Activated T-helper 2 cell treated with anti-CD3 and anti-CD28 coated beads, Interferon-gamma antibody, Interleukin-2, Interleukin-4, amounts not matched to agents 10 μg/mL and 5 μg/mL and 100 μg/mL, durations not matched to agents 14 hours and 24 hours and 36 hours (primary cell): ENCODE data around the gene TSPYL4. TPM values are rescaled to one million over a fixed set of nuclear protein-coding genes. Genes with fewer than 3 reads are reported as not detected.
"Not testable (repeated sequence)": the region's sequence is repeated elsewhere in the genome, so short reads cannot be mapped to it uniquely, and the experiment has no call there.

ENCODE experiments used
- DNase-seq: peaks from one replicate; pipeline ENCODE4 v3.0.0; 2021; ENCODE audit warnings: low spot score
- H3K27ac Mint-ChIP-seq: one replicate; pipeline ENCODE4 v1.8.0; 2021; ENCODE audit warnings: mixed read lengths
- H3K27me3 Mint-ChIP-seq: one replicate; pipeline ENCODE4 v1.8.0; 2021; ENCODE audit warnings: low read depth, mixed read lengths
- H3K36me3 Mint-ChIP-seq: one replicate; pipeline ENCODE4 v1.8.0; 2021; ENCODE audit warnings: low read depth, mixed read lengths
- H3K4me1 Mint-ChIP-seq: one replicate; pipeline ENCODE4 v1.8.0; 2021; ENCODE audit warnings: low read depth, mixed read lengths
- H3K4me3 Mint-ChIP-seq: one replicate; pipeline ENCODE4 v1.8.0; 2021; ENCODE audit warnings: low read depth, mild to moderate bottlenecking, moderate library complexity, mixed read lengths
- H3K9me3 Mint-ChIP-seq: one replicate; pipeline ENCODE4 v1.8.0; 2021; ENCODE audit warnings: mixed read lengths
- intact Hi-C: fragments of 100-400 bp; cut with micrococcal nuclease; formaldehyde crosslinking; loops from one replicate; pipeline ENCODE4 v1.15.1; 2023
- total RNA-seq: library from RNA; stranded (reverse); gene quantifications from 2 replicates; pipeline ENCODE4 v1.2.3, GENCODE V29; 2022

Gene TSPYL4
- 17.5 and 18.0 TPM in 2 replicates for total RNA-seq

DNA sequence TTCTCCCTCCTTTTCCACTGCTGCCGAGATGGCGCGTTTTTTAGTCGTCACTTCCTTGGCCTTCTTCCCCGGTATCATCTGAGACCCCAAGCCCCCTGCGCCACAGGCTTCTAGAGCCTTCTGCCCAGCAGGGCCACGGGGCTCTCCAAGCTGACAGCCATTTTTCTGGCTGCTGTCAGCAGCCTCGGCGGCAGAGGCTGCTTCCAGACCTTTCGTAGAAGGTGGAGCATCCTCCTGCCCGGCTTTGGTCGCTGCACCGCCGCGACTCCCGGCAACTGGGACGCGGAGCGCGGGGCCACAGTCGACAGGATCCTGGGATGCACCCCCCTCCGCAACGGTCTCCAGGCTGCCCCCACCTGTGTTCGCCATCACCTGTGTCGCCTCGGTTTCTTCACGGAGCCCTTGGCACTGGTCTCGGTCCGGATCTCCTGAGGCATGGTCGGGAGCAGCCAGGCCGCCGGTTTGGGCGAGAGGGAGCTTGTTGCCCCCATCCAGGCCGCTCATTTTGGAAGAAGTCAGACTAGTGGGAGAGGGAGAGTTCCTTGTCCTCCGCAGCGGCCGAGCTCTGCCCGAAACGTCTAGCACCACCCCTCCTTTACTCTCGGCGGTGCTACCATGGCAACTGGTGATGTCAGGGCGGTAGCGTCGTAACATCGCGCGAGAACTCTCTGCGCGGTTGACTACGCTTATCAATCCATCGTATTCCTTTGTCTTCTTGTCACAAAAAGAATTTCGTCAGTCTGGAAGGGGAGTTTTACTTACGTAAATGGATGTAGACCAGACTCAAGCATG, at the start of gene TSPYL4:
Gene TSPYL4, minus strand, starts transcription at position 571 of the 792 bp plus-strand sequence. Its CDS starts 67 bp downstream, at position 504.
- Mint-ChIP-seq H3K4me3 (no peak within 1 kb of the TSS), H3K27me3 (no peaks in the 10 kb centered on the region), H3K4me1 (peaks cover 34% of the 10 kb centered on the region), H3K36me3 (peaks cover 21% of the 10 kb centered on the region), H3K27ac (no peak within 1 kb of the TSS), H3K9me3 (no peaks in the 10 kb centered on the region)
- DNase-seq: peak; percentile 89
- intact Hi-C loops: loop anchor here (1.0 to 5.0 kb wide), 3 partner anchors 26 to 318 kb away; partner anchors contain the start of genes NT5DC1, RWDD1 and TSPYL1

DNA sequence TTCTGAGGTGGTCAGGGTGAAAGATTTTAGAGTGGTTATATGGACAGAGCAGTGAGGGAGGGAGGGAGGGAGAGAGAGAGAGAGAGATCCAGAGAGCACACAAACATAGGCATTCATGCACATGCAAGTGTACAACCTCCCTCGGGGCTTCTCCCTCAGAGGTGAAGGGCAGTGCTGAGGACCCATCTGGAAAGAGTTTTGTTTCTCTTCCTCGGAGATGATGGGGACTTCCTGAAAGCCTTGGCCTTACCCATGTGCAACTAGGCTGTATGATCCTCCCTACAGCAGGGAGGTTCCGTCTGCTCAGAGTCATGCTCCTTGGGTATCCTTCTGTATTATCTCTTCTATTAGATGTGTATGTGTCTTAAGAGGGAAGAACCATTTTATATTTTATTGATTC, 47.2 kb upstream of the TSPYL4 start:
- H3K27me3 Mint-ChIP-seq: peaks cover 7% of the 10 kb centered on the region
- peaks cover 4% of the 10 kb centered on the region for H3K9me3 Mint-ChIP-seq
- intact Hi-C loops: no loop called here
- DNase-seq: no peak
- no peaks in the 10 kb centered on the region for H3K4me1 Mint-ChIP-seq
- H3K27ac Mint-ChIP-seq: no peak overlapping the region
- no peak overlapping the region for H3K4me3 Mint-ChIP-seq
- no peaks in the 10 kb centered on the region for H3K36me3 Mint-ChIP-seq

DNA sequence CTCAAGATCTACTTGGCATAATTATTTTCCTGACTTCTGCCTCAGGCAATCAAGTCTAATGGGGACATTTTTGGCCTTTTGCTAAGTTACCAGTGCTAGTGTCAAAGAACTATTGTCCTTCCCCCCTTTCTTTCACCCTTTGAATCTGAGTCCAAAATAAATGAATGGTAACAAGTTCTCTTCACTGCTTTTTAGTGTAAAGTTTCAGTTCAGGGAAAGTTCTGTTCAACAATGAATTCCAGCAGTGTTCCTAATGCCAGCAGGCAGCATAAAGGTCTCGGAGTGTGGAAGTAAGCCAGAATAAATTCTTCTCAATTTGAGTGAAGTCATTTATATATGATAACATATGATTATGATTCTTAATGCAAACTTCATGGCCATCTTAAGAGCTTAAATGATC, 46.7 kb upstream of the TSPYL4 start:
- no peak overlapping the region for H3K4me3 Mint-ChIP-seq
- peaks cover 7% of the 10 kb centered on the region for H3K27me3 Mint-ChIP-seq
- no peak overlapping the region for H3K27ac Mint-ChIP-seq
- peaks cover 4% of the 10 kb centered on the region for H3K9me3 Mint-ChIP-seq
- H3K36me3 Mint-ChIP-seq: no peaks in the 10 kb centered on the region
- no peaks in the 10 kb centered on the region for H3K4me1 Mint-ChIP-seq
- intact Hi-C loops: no loop called here
- DNase-seq: no peak

DNA sequence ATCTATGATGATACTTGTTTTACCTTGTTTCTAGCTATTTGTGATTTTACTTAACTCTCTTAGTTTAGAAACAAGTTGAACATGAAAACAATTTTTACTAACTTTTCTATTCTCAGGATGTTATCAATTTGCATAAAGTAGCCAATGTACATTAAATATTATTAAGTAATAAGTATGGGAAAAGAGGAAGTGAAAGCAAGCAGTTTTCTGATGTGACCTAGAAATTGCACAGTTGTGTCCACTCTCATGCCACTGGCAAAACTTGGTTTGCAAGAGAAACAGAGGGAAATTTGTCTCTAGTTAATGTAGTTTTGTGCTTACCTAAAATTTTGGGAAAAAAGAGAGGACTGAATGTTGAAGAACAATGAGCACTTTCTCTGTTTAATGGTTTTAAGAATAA, 45.1 kb upstream of the TSPYL4 start:
- H3K27ac Mint-ChIP-seq: no peak overlapping the region
- peaks cover 4% of the 10 kb centered on the region for H3K9me3 Mint-ChIP-seq
- no peak for DNase-seq
- no peaks in the 10 kb centered on the region for H3K4me1 Mint-ChIP-seq
- H3K36me3 Mint-ChIP-seq: no peaks in the 10 kb centered on the region
- intact Hi-C loops: no loop called here
- peaks cover 13% of the 10 kb centered on the region for H3K27me3 Mint-ChIP-seq
- H3K4me3 Mint-ChIP-seq: no peak overlapping the region

DNA sequence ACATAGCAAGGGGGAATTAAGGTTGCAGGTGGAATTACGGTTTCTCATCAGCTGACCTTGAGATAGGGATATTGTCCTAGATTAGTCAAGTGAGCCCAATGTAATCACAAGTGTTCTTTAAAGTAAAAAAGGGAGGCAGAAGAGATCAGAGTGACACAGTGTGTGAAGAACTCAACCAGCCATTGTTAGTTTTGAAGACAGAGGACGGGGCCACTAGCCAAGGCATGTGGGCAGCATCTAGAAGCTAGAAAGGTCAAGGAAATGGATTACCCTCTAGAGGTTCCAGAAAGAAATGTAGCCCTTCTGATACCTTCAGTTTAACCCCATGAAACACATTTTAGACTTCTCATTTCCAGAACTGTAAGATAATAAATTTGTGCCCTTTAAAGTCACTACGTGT, 44.4 kb upstream of the TSPYL4 start:
- Mint-ChIP-seq H3K4me1 (no peaks in the 10 kb centered on the region), H3K27ac (no peak overlapping the region), H3K4me3 (no peak overlapping the region), H3K9me3 (peaks cover 4% of the 10 kb centered on the region), H3K36me3 (no peaks in the 10 kb centered on the region), H3K27me3 (peaks cover 13% of the 10 kb centered on the region)
- DNase-seq: no peak
- intact Hi-C loops: no loop called here

DNA sequence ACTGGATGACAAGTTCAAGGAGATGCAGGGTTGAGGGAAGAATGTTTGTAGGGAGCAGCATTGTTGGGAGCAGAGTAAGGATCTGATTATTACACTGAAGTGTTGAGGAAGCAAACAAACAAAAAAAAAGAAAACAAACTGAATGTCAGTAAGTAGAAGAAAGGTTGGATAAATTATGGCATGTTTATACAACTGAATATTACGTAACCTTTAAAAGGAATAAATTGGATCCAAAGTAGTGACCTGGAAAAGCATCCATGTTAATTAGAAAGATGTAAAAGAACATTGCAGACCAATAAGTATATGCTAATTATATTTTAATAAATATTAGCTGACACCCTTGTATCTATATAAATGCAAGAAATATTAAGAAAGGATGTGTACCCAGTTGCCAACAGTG, 38.7 kb upstream of the TSPYL4 start:
- Mint-ChIP-seq H3K4me1 (no peaks in the 10 kb centered on the region), H3K27me3 (peaks cover 13% of the 10 kb centered on the region), H3K36me3 (no peaks in the 10 kb centered on the region), H3K4me3 (no peak overlapping the region), H3K27ac (no peak overlapping the region), H3K9me3 (no peaks in the 10 kb centered on the region)
- no peak for DNase-seq
- intact Hi-C loops: no loop called here

DNA sequence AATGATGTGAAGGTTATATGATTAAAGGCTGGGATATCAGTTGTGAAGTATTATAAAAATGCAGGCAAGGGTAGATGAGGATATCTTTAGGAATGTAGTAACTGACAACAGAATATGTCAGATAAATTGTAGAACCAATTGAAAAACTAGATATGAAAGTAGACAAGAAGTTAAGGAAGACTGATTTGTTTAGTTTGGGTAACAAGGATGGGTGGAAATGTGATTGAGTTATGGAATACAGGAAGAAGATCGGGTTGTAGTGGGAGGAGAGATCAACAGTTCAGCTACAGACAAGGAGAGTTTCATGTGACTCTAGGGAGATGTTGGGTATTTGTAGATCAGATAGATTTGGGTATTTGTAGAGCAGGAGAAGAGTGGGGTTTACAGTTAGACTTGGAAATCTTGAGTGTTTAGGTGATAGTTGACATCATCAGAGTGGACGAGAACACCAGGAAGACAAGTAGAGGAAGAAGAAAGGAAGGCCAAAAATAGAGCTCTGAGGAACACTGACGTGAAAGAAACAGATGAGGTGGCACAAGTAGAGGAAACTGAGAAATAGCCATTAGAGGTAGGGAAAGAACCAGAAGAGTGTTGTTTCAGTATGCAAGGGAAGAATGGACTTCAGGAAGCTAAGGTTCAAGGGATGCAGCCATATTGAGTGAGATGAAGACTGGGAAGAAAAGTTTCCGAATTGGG, 38.0 kb upstream of the TSPYL4 start:
- Mint-ChIP-seq H3K27me3 (peaks cover 10% of the 10 kb centered on the region), H3K4me3 (no peak overlapping the region), H3K27ac (no peak overlapping the region), H3K36me3 (no peaks in the 10 kb centered on the region), H3K4me1 (no peaks in the 10 kb centered on the region), H3K9me3 (no peaks in the 10 kb centered on the region)
- intact Hi-C loops: no loop called here
- no peak for DNase-seq

DNA sequence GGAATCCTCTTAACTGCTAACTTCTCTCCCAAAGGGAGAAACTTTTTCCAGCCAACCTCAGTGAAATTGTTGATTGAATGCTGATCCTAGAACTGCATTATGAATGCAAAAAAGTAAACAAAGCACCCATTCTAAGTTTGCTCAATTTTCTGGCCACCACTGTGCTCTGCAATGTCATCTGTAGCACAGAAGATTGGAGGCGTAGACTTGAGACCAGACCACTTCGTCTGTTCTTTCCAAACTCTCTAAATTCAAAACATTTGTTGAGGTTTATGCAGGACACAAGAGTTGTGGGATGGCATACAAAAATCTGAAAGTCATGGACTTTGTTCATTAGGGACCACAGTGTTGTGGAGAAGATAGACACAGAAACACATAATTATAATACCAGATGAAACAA, 36.9 kb upstream of the TSPYL4 start:
- H3K4me3 Mint-ChIP-seq: no peak overlapping the region
- H3K4me1 Mint-ChIP-seq: no peaks in the 10 kb centered on the region
- no peak for DNase-seq
- peaks cover 6% of the 10 kb centered on the region for H3K27me3 Mint-ChIP-seq
- H3K9me3 Mint-ChIP-seq: no peaks in the 10 kb centered on the region
- H3K36me3 Mint-ChIP-seq: no peaks in the 10 kb centered on the region
- intact Hi-C loops: no loop called here
- no peak overlapping the region for H3K27ac Mint-ChIP-seq

DNA sequence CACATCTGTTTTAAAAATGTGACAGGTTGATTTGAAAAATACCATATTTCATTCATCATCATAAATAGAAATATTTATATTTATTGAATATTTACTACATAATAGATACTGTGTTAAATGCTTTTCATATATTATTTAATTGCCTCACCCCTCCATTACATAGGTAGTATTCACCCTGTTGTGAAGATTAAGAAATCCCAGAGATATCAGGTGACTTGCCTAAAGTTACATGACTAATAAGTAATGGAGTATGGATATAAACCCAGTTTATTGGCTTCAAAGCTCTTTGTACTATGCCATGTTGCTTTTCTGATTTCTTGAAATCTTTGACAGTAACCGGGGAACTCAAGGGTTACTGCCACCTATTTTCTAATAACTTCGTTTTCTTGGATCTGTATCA, 36.0 kb upstream of the TSPYL4 start:
- Mint-ChIP-seq H3K4me3 (no peak overlapping the region), H3K27ac (no peak overlapping the region), H3K36me3 (no peaks in the 10 kb centered on the region), H3K9me3 (no peaks in the 10 kb centered on the region), H3K27me3 (peaks cover 4% of the 10 kb centered on the region), H3K4me1 (no peaks in the 10 kb centered on the region)
- intact Hi-C loops: loop anchor here (5.0 kb wide), 1 partner anchor 82 kb away; the partner anchor contains the start of gene DSE
- DNase-seq: no peak

DNA sequence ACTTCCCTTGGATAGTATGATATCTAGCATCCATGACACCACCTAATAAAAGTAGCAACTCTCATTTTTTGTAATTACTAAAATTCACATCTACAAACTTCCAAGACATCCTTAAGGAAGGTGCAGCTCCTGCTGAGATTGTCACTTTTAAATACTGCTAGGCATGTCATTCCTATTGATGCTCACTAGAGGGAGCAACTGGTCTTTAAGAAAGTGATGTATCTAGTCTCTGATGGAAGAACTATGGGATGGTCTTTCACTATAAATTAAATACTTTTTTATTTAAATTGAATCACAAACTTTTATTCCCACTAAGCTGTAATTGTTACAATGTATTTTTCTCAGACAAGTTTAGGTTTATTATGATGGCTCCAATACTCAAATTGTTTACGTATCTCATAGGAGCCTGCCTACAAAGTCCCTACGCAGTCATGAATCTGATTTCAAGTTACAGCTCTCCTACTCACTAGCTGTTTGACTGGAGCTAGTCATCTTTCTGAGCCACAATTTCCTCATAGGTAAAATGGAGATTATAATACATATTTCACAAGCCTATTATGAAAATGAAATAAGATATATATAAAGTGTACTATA, 33.9 kb upstream of the TSPYL4 start:
- Mint-ChIP-seq H3K27me3 (no peaks in the 10 kb centered on the region), H3K27ac (no peak overlapping the region), H3K36me3 (no peaks in the 10 kb centered on the region), H3K9me3 (no peaks in the 10 kb centered on the region), H3K4me1 (no peaks in the 10 kb centered on the region), H3K4me3 (no peak overlapping the region)
- no peak for DNase-seq
- intact Hi-C loops: loop anchor here (1.0 to 5.0 kb wide), 2 partner anchors 85 to 245 kb away; partner anchors contain the start of gene DSE

DNA sequence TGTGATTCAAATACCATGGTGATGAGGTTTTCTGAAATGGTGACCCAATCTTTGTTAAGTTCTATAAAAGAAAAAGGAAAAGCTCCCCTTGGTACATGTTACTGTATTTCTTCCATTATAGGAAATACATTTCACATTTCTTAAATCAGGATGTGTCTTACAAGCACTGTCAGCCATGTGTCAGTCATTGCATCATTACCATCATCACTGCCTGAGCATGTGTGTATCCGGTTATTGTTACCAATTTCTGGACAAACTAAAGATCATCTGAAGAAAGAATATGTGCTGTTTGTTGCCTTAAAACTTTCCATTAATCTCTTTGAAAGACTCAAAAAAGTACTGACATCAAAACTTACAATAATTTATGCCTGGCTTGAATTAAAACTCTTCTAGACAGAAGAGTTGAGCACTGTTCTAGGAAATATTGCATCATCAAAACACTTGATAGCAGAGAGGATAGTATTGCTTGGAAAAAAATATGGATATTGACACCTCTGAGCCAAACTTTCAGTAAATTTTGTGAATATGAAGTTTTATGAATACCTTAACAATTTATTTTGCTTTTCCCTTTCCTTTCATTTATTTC, 33.0 kb upstream of the TSPYL4 start:
- DNase-seq: no peak
- peaks cover 3% of the 10 kb centered on the region for H3K27me3 Mint-ChIP-seq
- H3K9me3 Mint-ChIP-seq: no peaks in the 10 kb centered on the region
- H3K36me3 Mint-ChIP-seq: no peaks in the 10 kb centered on the region
- no peak overlapping the region for H3K4me3 Mint-ChIP-seq
- intact Hi-C loops: loop anchor here (1.0 to 5.0 kb wide), 2 partner anchors 85 to 245 kb away; partner anchors contain the start of gene DSE
- H3K27ac Mint-ChIP-seq: no peak overlapping the region
- H3K4me1 Mint-ChIP-seq: no peaks in the 10 kb centered on the region

DNA sequence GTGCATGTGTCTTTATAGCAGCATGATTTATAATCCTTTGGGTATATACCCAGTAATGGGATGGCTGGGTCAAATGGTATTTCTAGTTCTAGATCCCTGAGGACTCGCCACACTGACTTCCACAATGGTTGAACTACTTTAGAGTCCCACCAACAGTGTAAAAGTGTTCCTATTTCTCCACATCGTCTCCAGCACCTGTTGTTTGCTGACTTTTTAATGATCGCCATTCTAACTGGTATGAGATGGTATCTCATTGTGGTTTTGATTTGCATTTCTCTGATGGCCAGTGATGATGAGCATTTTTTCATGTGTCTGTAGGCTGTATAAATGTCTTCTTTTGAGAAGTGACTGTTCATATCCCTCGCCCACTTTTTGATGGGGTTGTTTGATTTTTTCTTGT, 31.1 kb upstream of the TSPYL4 start:
- not testable (repeated sequence) for H3K9me3 Mint-ChIP-seq, H3K4me3 Mint-ChIP-seq, DNase-seq, H3K27ac Mint-ChIP-seq, H3K36me3 Mint-ChIP-seq, H3K27me3 Mint-ChIP-seq
- intact Hi-C loops: loop anchor here (5.0 kb wide), 4 partner anchors 87 to 382 kb away; partner anchors contain the start of genes DSE and ZUP1
- H3K4me1 Mint-ChIP-seq: peaks cover 14% of the 10 kb centered on the region
